Peyer's patch (tissue), 4 donors: ENCODE data around the gene ASPDH. TPM values are rescaled to one million over a fixed set of nuclear protein-coding genes. Genes with fewer than 3 reads are reported as not detected.

Source experiments
- DNase-seq, 3 donors: peaks; one replicate each; pipeline ENCODE4 v3.0.0-alpha.2; 2017 to 2019
- H3K27ac ChIP-seq, 4 donors: fragments of 200-600 bp; sonication (generic); one replicate each; pipeline ENCODE4 v1.5.1; 2016 to 2019
- H3K27me3 ChIP-seq, 2 donors: fragments of 200-600 bp; sonication (generic); one replicate each; pipeline ENCODE4 v1.5.1; 2019
- H3K36me3 ChIP-seq, 3 donors: fragments of 200-600 bp; sonication (generic); one replicate each; pipeline ENCODE4 v1.5.1; 2016 to 2019
- H3K4me1 ChIP-seq, 4 donors: fragments of 200-600 bp; sonication (generic); one replicate each; pipeline ENCODE4 v1.5.1; 2016 to 2019
- H3K4me3 ChIP-seq, 4 donors: fragments of 200-600 bp; sonication (generic); 1 replicate in 3 of 4; 2 replicates in 1 of 4; pipeline ENCODE4 v1.5.1; 2016 to 2019; ENCODE audit warnings: mild to moderate bottlenecking in 1 of 4
- H3K9me3 ChIP-seq, 4 donors: fragments of 200-600 bp; sonication (generic); one replicate each; pipeline ENCODE4 v1.5.1; 2016 to 2019; ENCODE audit warnings: mild to moderate bottlenecking in 1 of 4
- CTCF ChIP-seq, 6 experiments: fragments of 450-650 bp in 4 of 6; fragments of 200-600 bp in 2 of 6; sonication (generic) in 1 of 6; IDR thresholded peaks; one replicate each; pipeline ENCODE4 v1.5.1; 2017 to 2019; ENCODE audit warnings: antibody characterized with exemption in 6 of 6, mild to moderate bottlenecking in 3 of 6, moderate library complexity in 1 of 6
- POLR2A ChIP-seq, 2 donors: fragments of 450-650 bp; IDR thresholded peaks; one replicate each; pipeline ENCODE4 v1.5.1; 2017; ENCODE audit warnings: antibody characterized with exemption in 2 of 2, mild to moderate bottlenecking in 2 of 2, moderate library complexity in 2 of 2
- total RNA-seq, 4 donors: library from RNA; depleted of rRNA; stranded (reverse); fragments of >200 nt; gene quantifications; one replicate each; pipeline ENCODE4 v1.1.0, GENCODE V29; 2016

The ASPDH gene
- total RNA-seq, result 10 to 100 TPM in 1 of 4 donors, 1 to 10 TPM in 2, not detected in 1; 1.6 to 31.9 (median 4.5) TPM

GRCh38 chr19:50513746-50514345 is at the start of gene ASPDH:
TSS of gene ASPDH (minus strand) at chr19:50513913. CDS start at chr19:50513823, 90 bp downstream.
- Histone ChIP-seq H3K9me3 (no peaks in the 10 kb centered on the region), H3K4me1 (peaks cover 0 to 8% (median 3%) of the 10 kb centered on the region in 4 donors), H3K27ac (no peak within 1 kb of the TSS), H3K36me3 (no peaks in the 10 kb centered on the region), H3K4me3 (peak within 1 kb of the TSS in 2 of 4 donors; percentile 27 to 34), H3K27me3 (no peaks in the 10 kb centered on the region)
- peak in 1 of 3 donors; percentile 60 for DNase-seq
- TF ChIP-seq POLR2A (IDR thresholded peaks at IDR 0.05) (peak in 1 of 2 donors; percentile 41), CTCF (IDR thresholded peaks at IDR 0.05) (no peak)

DNA sequence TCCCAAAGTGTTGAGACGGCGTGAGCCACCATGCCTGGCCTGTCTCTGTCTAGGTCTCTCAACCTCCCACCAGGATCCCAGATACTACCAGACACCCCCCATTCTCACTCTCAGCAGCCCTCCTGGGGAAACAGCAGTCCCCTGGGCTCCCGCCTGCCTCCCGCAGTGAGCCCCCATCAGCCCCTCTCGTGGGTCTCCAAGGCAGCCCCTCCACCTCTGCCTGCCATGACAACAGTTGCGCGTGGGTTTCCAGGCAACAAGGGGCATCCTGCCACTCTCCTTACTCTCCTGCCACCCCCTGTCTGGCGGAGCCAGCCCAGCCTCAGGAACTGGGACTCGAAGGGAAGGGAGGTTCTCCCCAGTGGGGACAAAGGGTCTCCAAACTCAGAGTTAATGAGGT is 49.3 kb upstream of the ASPDH start:
- TF ChIP-seq CTCF (IDR thresholded peaks at IDR 0.05) (no peak), POLR2A (IDR thresholded peaks at IDR 0.05) (no peak)
- no peaks in the 10 kb centered on the region for H3K36me3 ChIP-seq
- no peak overlapping the region for H3K4me3 ChIP-seq
- H3K27ac ChIP-seq, result no peak overlapping the region
- DNase-seq, result no peak
- H3K27me3 ChIP-seq, result peaks cover 0 to 20% of the 10 kb centered on the region in 2 donors
- no peaks in the 10 kb centered on the region for H3K9me3 ChIP-seq
- peaks cover 0 to 7% (median 0%) of the 10 kb centered on the region in 4 donors for H3K4me1 ChIP-seq

DNA sequence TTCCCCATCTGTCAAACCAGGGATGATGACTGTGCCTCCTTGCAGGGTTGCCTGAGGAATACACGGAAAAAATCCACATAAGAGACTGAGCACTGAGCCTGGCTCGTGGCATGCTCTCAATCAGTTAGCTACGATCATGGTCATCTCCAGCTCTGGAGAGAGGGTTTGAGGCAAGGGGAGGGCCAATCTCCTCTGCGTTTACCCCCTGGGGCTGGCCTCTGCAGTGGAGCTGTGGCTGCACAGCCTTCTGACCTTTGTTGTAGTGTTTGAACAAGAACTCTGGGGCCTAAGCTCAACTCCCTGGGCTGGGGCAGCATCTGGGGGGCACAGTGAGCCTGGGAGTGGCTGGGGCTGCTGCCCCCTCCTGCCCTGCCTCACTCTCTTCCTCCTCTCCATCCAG is 48.6 kb upstream of the ASPDH start:
- H3K9me3 ChIP-seq, result no peaks in the 10 kb centered on the region
- no peak for TF ChIP-seq CTCF (IDR thresholded peaks at IDR 0.05)
- no peak for TF ChIP-seq POLR2A (IDR thresholded peaks at IDR 0.05)
- no peak overlapping the region for H3K4me3 ChIP-seq
- DNase-seq, result no peak
- H3K27ac ChIP-seq, result no peak overlapping the region
- H3K4me1 ChIP-seq, result peaks cover 0 to 4% (median 0%) of the 10 kb centered on the region in 4 donors
- H3K36me3 ChIP-seq, result no peaks in the 10 kb centered on the region
- peaks cover 0 to 18% of the 10 kb centered on the region in 2 donors for H3K27me3 ChIP-seq

- no peak overlapping the region for H3K4me3 ChIP-seq
- no peaks in the 10 kb centered on the region for H3K9me3 ChIP-seq
- H3K27ac ChIP-seq, result no peak overlapping the region
- no peaks in the 10 kb centered on the region for H3K36me3 ChIP-seq
- H3K27me3 ChIP-seq, result peaks cover 0 to 5% of the 10 kb centered on the region in 2 donors
- no peak for TF ChIP-seq POLR2A (IDR thresholded peaks at IDR 0.05)
- no peak for TF ChIP-seq CTCF (IDR thresholded peaks at IDR 0.05)
- peaks cover 0 to 14% (median 5%) of the 10 kb centered on the region in 4 donors for H3K4me1 ChIP-seq
- no peak for DNase-seq
Measured at GRCh38 chr19:50559636-50560035, 45.9 kb upstream of the ASPDH start.

GRCh38 chr19:50558449-50558848 is 44.7 kb upstream of the ASPDH start:
- H3K4me1 ChIP-seq, result peaks cover 0 to 14% (median 5%) of the 10 kb centered on the region in 4 donors
- TF ChIP-seq POLR2A (IDR thresholded peaks at IDR 0.05) (no peak), CTCF (IDR thresholded peaks at IDR 0.05) (no peak)
- H3K27me3 ChIP-seq, result peaks cover 0 to 5% of the 10 kb centered on the region in 2 donors
- no peaks in the 10 kb centered on the region for H3K9me3 ChIP-seq
- no peak overlapping the region for H3K4me3 ChIP-seq
- no peaks in the 10 kb centered on the region for H3K36me3 ChIP-seq
- no peak for DNase-seq
- no peak overlapping the region for H3K27ac ChIP-seq
